IMR-90 (cell line): Measurements from ENCODE around the gene NT5M.
"Not testable (repeated sequence)": the region's sequence is repeated elsewhere in the genome, so short reads cannot be mapped to it uniquely, and the experiment has no call there.

Experiments used
- BHLHE40 ChIP-seq: fragments of 150-350 bp; IDR thresholded peaks from 2 replicates; pipeline ENCODE4 v1.6.1; 2016; ENCODE audit warnings: mild to moderate bottlenecking, low read depth, low read length
- CEBPB ChIP-seq: IDR thresholded peaks from 2 replicates; pipeline ENCODE4 v1.6.1; 2012; ENCODE audit warnings: low read depth, low read length, improper control_type of control experiment
- CHD1 ChIP-seq: IDR thresholded peaks from 2 replicates; pipeline ENCODE4 v1.6.1; 2012; ENCODE audit warnings: low read depth, low read length, improper control_type of control experiment
- FOS ChIP-seq: fragments of 150-350 bp; IDR thresholded peaks from 2 replicates; pipeline ENCODE4 v1.6.1; 2016; ENCODE audit warnings: low read depth, low read length
- MXI1 ChIP-seq: IDR thresholded peaks from 2 replicates; pipeline ENCODE4 v1.6.1; 2012; ENCODE audit warnings: low read depth, mild to moderate bottlenecking, low read length, moderate library complexity, borderline replicate concordance
- NFE2L2 ChIP-seq: fragments of 150-350 bp; IDR thresholded peaks from 2 replicates; pipeline ENCODE4 v1.6.1; 2016; ENCODE audit warnings: low read depth, mild to moderate bottlenecking, low read length
- POLR2A ChIP-seq: IDR thresholded peaks from 2 replicates; pipeline ENCODE4 v1.6.1; 2012; ENCODE audit warnings: mild to moderate bottlenecking, low read depth, low read length
- RAD21 ChIP-seq: IDR thresholded peaks from 2 replicates; pipeline ENCODE4 v1.6.1; 2012; ENCODE audit warnings: low read length, improper control_type of control experiment
- RCOR1 ChIP-seq: IDR thresholded peaks from 2 replicates; pipeline ENCODE4 v1.6.1; 2012; ENCODE audit warnings: mild to moderate bottlenecking, low read length, improper control_type of control experiment; ENCODE audit not compliant: insufficient replicate concordance
- SMC3 ChIP-seq: fragments of 150-350 bp; IDR thresholded peaks from 2 replicates; pipeline ENCODE4 v1.6.1; 2016; ENCODE audit warnings: low read depth, mild to moderate bottlenecking, antibody characterized with exemption, low read length, moderate library complexity
- TF ChIP-seq, protein P1 (sequence below): conservative IDR thresholded peaks from 2 replicates; pipeline ENCODE4 v1.5.1; 2012; ENCODE audit warnings: mild to moderate bottlenecking, low read depth, low read length, improper control_type of control experiment
- TF ChIP-seq, protein P2 (sequence below): fragments of 150-350 bp; IDR thresholded peaks from 2 replicates; pipeline ENCODE4 v1.6.1; 2017; ENCODE audit warnings: mild to moderate bottlenecking, antibody characterized with exemption, low read length, low read depth

DNA sequence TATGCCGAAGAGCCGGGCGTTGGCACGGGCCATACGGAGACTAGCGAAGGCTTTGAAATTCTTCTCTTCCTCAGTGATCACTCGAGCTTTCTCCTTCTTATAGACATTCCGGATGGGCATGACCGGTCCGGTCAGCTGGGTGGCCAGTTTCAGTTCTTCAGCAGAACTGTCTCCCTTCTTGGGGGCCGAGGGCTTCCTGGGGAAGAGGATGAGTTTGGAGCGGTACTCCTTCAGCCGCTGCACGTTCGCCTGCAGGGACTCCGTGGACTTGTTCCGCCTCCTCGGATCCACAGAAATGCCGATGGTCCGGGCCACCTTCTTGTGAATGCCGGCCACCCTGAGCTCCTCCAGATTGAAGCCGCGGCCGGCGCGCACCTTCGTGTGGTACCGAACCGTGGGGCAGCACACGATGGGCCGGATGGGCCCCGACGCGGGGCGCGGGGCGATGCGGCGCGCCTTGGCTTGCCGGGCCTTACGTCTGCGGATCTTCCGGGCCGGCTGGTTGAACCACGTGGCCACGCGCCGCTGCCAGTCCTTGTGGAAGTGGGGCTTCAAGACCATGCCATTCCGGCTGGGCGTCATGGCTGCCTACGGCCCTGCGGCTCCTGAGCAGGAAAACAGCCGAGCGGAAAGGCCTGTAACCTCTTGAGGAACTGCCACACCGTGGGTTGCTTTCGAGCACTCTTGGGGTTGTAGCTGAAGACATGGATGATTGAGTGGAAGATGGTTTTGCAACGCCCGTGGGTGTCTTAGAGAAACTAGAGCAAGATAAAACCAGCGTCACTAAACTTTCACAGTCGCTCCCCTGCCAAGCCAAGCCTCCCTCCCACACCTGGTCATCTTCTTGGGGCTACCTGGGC lies 80.5 kb downstream of the NT5M start:
- TF ChIP-seq, protein P1, sequence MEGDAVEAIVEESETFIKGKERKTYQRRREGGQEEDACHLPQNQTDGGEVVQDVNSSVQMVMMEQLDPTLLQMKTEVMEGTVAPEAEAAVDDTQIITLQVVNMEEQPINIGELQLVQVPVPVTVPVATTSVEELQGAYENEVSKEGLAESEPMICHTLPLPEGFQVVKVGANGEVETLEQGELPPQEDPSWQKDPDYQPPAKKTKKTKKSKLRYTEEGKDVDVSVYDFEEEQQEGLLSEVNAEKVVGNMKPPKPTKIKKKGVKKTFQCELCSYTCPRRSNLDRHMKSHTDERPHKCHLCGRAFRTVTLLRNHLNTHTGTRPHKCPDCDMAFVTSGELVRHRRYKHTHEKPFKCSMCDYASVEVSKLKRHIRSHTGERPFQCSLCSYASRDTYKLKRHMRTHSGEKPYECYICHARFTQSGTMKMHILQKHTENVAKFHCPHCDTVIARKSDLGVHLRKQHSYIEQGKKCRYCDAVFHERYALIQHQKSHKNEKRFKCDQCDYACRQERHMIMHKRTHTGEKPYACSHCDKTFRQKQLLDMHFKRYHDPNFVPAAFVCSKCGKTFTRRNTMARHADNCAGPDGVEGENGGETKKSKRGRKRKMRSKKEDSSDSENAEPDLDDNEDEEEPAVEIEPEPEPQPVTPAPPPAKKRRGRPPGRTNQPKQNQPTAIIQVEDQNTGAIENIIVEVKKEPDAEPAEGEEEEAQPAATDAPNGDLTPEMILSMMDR, result not testable (repeated sequence)
- TF ChIP-seq RCOR1, FOS, POLR2A, RAD21, MXI1, NFE2L2, CHD1, SMC3, CEBPB, BHLHE40: not testable (repeated sequence)
- TF ChIP-seq, protein P2, sequence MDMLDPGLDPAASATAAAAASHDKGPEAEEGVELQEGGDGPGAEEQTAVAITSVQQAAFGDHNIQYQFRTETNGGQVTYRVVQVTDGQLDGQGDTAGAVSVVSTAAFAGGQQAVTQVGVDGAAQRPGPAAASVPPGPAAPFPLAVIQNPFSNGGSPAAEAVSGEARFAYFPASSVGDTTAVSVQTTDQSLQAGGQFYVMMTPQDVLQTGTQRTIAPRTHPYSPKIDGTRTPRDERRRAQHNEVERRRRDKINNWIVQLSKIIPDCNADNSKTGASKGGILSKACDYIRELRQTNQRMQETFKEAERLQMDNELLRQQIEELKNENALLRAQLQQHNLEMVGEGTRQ, result not testable (repeated sequence)
